CD4-positive, alpha-beta T cell (primary cell): ENCODE results near the gene KCNMB4. TPM values are rescaled to one million over a fixed set of nuclear protein-coding genes. Genes with fewer than 3 reads are reported as not detected.

Experiments
- ATAC-seq: fragments of 200-7000 bp; cut with Tn5 transposase; one replicate; pipeline ENCODE4 v1.10.0; 2022; ENCODE audit warnings: mild to moderate bottlenecking; ENCODE audit not compliant: poor library complexity
- CTCF ChIA-PET: fragments of 350-600 bp; sonication (Branson Sonifier 250); formaldehyde crosslinking; loops from one replicate; lab custom pipeline; 2021; ENCODE audit warnings: antibody characterized with exemption, inconsistent platforms; lab: Charles Lee
- POLR2A ChIA-PET: fragments of 350-600 bp; sonication (Branson Sonifier 250); formaldehyde crosslinking; loops from one replicate; lab custom pipeline; 2021; ENCODE audit warnings: antibody characterized with exemption, inconsistent platforms; lab: Charles Lee
- DNase-seq, 14 experiments: peaks; one replicate each; pipeline ENCODE4 v3.0.0-alpha.2; 2013 to 2020; ENCODE audit warnings: mixed read lengths in 2 of 14
- H3K27ac ChIP-seq, 2 donors: one replicate each; pipeline versions ENCODE4 v1.5.1 to v1.7.0; 2013; ENCODE audit warnings: low read length in 2 of 2, low read depth in 1 of 2, mild to moderate bottlenecking in 1 of 2
- H3K27me3 ChIP-seq, 2 experiments: 1 replicate in 1 of 2; 2 replicates in 1 of 2; pipeline versions ENCODE4 v1.6.1 to v1.7.0; 2013; ENCODE audit warnings: low read length in 2 of 2, control low read depth in 1 of 2, mild to moderate bottlenecking in 1 of 2, moderate library complexity in 1 of 2; ENCODE audit not compliant: insufficient read depth in 2 of 2, control insufficient read depth in 1 of 2
- H3K36me3 ChIP-seq: one replicate; pipeline ENCODE4 v1.6.1; 2013; ENCODE audit warnings: low read length, control low read depth; ENCODE audit not compliant: insufficient read depth
- H3K4me1 ChIP-seq: one replicate; pipeline ENCODE4 v1.6.1; 2013; ENCODE audit warnings: low read length, control low read depth; ENCODE audit not compliant: insufficient read depth
- H3K4me3 ChIP-seq: one replicate; pipeline ENCODE4 v1.5.1; 2013; ENCODE audit warnings: mild to moderate bottlenecking, low read length, moderate library complexity
- H3K9me3 ChIP-seq, 2 experiments: 1 replicate in 1 of 2; 2 replicates in 1 of 2; pipeline versions ENCODE4 v1.6.1 to v1.7.0; 2013; ENCODE audit warnings: low read length in 2 of 2, mild to moderate bottlenecking in 2 of 2, control low read depth in 1 of 2, moderate library complexity in 1 of 2; ENCODE audit not compliant: control insufficient read depth in 1 of 2, insufficient read depth in 1 of 2
- H3K27ac Mint-ChIP-seq: one replicate; pipeline ENCODE4 v1.8.0; 2020; ENCODE audit warnings: mixed read lengths
- H3K27me3 Mint-ChIP-seq: one replicate; pipeline ENCODE4 v1.8.0; 2021; ENCODE audit warnings: mixed read lengths
- H3K36me3 Mint-ChIP-seq: one replicate; pipeline ENCODE4 v1.8.0; 2021; ENCODE audit warnings: low read depth, mixed read lengths
- H3K4me1 Mint-ChIP-seq: one replicate; pipeline ENCODE4 v1.8.0; 2021; ENCODE audit warnings: low read depth, mixed read lengths
- H3K4me3 Mint-ChIP-seq: one replicate; pipeline ENCODE4 v1.8.0; 2020; ENCODE audit warnings: mild to moderate bottlenecking, mixed read lengths
- H3K9me3 Mint-ChIP-seq: one replicate; pipeline ENCODE4 v1.8.0; 2020; ENCODE audit warnings: mixed read lengths
- CTCF ChIP-seq: fragments of 200-600 bp; IDR thresholded peaks from one replicate; pipeline ENCODE4 v1.8.0; 2022; ENCODE audit warnings: antibody characterized with exemption, mild to moderate bottlenecking
- intact Hi-C, 2 experiments: fragments of 100-400 bp; cut with DNase I in 1 of 2; cut with micrococcal nuclease in 1 of 2; formaldehyde crosslinking; loops; one replicate each; pipeline versions ENCODE4 v1.15.1 to v1.9.0; 2023 to 2025; cut with DNase I, micrococcal nuclease
- total RNA-seq, 174 experiments: library from RNA in 2 of 174; stranded (reverse) in 2 of 174; gene quantifications; one replicate each; pipeline ENCODE4 v1.2.3 and lab custom pipeline; 2021 to 2026

The KCNMB4 gene
- total RNA-seq, 2 experiments from 2014 or later, result 0.53 to 0.71 TPM

GRCh38 chr12:70449074-70449752 lies 83.1 kb downstream of the KCNMB4 start:
- H3K4me1 Mint-ChIP-seq, result no peaks in the 10 kb centered on the region
- no peaks in the 10 kb centered on the region for H3K27me3 Mint-ChIP-seq
- H3K27ac Mint-ChIP-seq, result no peak overlapping the region
- no peaks in the 10 kb centered on the region for H3K36me3 ChIP-seq
- H3K4me3 Mint-ChIP-seq, result no peak overlapping the region
- POLR2A ChIA-PET, result no interaction called here
- no peaks in the 10 kb centered on the region for H3K4me1 ChIP-seq
- no peak overlapping the region for H3K27ac ChIP-seq
- no peak for ATAC-seq
- H3K27me3 ChIP-seq, result no peaks in the 10 kb centered on the region
- TF ChIP-seq CTCF, result no peak
- H3K9me3 Mint-ChIP-seq, result peaks cover 14% of the 10 kb centered on the region
- DNase-seq, result no peak
- peaks cover 16 to 17% of the 10 kb centered on the region in 2 experiments for H3K9me3 ChIP-seq
- H3K36me3 Mint-ChIP-seq, result no peaks in the 10 kb centered on the region
- CTCF ChIA-PET, result no interaction called here
- intact Hi-C loops, result loop anchor here in 1 of 2 experiments (10.0 kb wide), 1 partner anchor 414 kb away; no protein-coding TSS in a partner anchor
- H3K4me3 ChIP-seq, result no peak overlapping the region

DNA sequence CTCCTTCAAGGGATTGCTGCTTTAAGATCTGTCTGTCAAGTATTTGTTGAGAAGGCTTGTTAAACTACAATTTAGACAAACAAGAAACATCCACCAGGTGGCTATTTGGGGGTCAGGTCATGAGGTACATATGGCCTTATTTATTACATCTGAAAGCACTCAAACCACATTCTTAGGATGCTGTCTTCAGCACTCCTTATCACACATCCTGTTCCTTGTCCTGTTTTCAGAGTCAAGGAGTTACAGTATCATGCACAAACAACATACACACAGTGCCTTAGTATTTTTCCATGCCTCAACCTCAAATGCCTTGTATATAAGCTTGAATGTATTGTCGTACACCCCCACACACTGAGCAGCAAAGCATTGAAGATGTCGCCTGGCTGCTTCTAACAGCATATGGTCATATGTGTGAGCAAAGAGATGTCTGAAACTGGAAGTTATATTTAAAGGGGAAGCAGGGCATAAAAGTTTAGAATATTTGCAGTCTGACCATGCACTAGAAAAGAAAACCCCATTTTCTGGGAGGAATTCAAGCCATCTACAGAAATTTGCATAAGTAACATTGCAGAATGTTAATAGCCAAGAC lies 83.8 kb downstream of the KCNMB4 start:
- no peaks in the 10 kb centered on the region for H3K36me3 Mint-ChIP-seq
- H3K4me3 ChIP-seq, result no peak overlapping the region
- TF ChIP-seq CTCF, result no peak
- ATAC-seq (no peak), DNase-seq (no peak)
- no peaks in the 10 kb centered on the region for H3K4me1 Mint-ChIP-seq
- ChIA-PET CTCF (no interaction called here), POLR2A (no interaction called here)
- peaks cover 14% of the 10 kb centered on the region for H3K9me3 Mint-ChIP-seq
- H3K9me3 ChIP-seq, result peaks cover 16 to 17% of the 10 kb centered on the region in 2 experiments
- H3K27me3 Mint-ChIP-seq, result peaks cover 4% of the 10 kb centered on the region
- no peak overlapping the region for H3K27ac ChIP-seq
- no peak overlapping the region for H3K4me3 Mint-ChIP-seq
- intact Hi-C loops, result loop anchor here in 1 of 2 experiments (10.0 kb wide), 1 partner anchor 415 kb away; no protein-coding TSS in a partner anchor
- H3K27ac Mint-ChIP-seq, result no peak overlapping the region
- no peaks in the 10 kb centered on the region for H3K4me1 ChIP-seq
- no peaks in the 10 kb centered on the region for H3K27me3 ChIP-seq
- H3K36me3 ChIP-seq, result no peaks in the 10 kb centered on the region

GRCh38 chr12:70451528-70451927 lies 85.4 kb downstream of the KCNMB4 start:
- Mint-ChIP-seq H3K36me3 (no peaks in the 10 kb centered on the region), H3K9me3 (peaks cover 20% of the 10 kb centered on the region), H3K4me1 (no peaks in the 10 kb centered on the region), H3K27me3 (peaks cover 18% of the 10 kb centered on the region), H3K4me3 (no peak overlapping the region), H3K27ac (no peak overlapping the region)
- Histone ChIP-seq H3K36me3 (no peaks in the 10 kb centered on the region), H3K27ac (no peak overlapping the region), H3K9me3 (peaks cover 16 to 17% of the 10 kb centered on the region in 2 experiments), H3K4me3 (no peak overlapping the region), H3K27me3 (no peaks in the 10 kb centered on the region), H3K4me1 (no peaks in the 10 kb centered on the region)
- DNase-seq (no peak), ATAC-seq (no peak)
- TF ChIP-seq CTCF, result no peak
- intact Hi-C loops, result no loop called here
- CTCF ChIA-PET, result no interaction called here
- POLR2A ChIA-PET, result no interaction called here
